Kidney glomerular epithelial cell (primary cell): ENCODE measurements around the gene RBM41.
"Not testable (repeated sequence)": the region's sequence is repeated elsewhere in the genome, so short reads cannot be mapped to it uniquely, and the experiment has no call there.

ENCODE experiments used
- DNase-seq: peaks from one replicate; lab custom pipeline; 2025; lab: John Stamatoyannopoulos, UW

The RBM41 gene

DNA sequence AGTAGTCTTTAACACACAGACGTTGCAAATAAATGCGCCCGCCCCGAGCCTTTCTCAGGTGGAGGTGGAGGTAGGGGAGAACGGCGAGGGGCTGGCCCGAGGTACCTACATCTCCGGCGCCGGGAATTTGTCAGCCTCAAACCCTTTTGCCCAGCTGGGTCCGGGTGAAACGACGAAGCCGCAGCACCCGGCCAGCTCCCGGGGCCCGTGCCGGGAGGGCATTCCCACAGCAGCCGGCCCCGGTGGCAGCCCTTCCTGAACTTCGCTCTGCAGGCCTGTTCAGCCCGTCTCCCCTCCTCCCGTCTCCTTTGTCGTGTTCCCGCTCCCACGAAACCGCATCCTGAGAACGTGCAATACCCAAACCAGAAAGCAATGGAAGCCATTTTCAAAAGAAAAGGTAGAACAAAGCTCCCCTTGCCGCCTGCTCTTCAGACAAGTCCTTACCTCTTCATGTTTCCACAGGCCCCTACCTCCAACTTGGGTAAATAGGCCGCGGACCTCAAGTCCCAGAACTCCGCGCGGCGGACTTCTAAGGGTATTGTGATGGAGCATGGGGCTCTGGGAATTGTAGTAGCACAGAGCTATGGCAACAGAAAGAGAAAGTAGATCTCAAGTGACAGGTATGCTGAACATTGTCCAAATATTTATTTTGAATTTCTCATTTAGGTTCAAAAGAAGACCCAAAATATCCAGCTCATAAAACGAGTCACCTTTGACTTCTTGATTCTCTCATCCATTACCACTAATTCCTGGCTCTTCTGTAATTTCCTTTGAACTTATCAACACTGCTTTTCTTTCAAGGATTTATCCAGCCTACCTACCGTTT lies at the start of gene RBM41:
RBM41 (minus strand) TSS at position 501 of the 826 bp plus-strand sequence; CDS start at position 452, 49 bp downstream.
- DNase-seq: peak; percentile 50

- DNase-seq: no peak
These were observed 49.6 kb upstream of the RBM41 start for GRCh38 chrX:107168257-107168656.

- DNase-seq: no peak
These were observed 48.7 kb upstream of the RBM41 start for GRCh38 chrX:107167163-107167921.

DNA sequence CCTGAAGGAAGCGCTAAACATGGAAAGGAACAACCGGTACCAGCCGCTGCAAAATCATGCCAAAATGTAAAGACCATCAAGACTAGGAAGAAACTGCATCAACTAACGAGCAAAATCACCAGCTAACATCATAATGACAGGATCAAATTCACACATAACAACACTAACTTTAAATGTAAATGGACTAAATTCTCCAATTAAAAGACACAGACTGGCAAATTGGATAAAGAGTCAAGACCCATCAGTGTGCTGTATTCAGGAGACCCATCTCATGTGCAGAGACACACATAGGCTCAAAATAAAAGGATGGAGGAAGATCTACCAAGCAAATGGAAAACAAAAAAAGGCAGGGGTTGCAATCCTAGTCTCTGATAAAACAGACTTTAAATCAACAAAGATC lies 39.0 kb upstream of the RBM41 start:
- DNase-seq: not testable (repeated sequence)

- DNase-seq: not testable (repeated sequence)
These were observed 37.2 kb upstream of the RBM41 start for GRCh38 chrX:107155621-107156430.

GRCh38 chrX:107154787-107155620 lies 36.4 kb upstream of the RBM41 start:
- no peak for DNase-seq

- no peak for DNase-seq
These were observed 34.4 kb upstream of the RBM41 start for GRCh38 chrX:107153005-107153404.

DNA sequence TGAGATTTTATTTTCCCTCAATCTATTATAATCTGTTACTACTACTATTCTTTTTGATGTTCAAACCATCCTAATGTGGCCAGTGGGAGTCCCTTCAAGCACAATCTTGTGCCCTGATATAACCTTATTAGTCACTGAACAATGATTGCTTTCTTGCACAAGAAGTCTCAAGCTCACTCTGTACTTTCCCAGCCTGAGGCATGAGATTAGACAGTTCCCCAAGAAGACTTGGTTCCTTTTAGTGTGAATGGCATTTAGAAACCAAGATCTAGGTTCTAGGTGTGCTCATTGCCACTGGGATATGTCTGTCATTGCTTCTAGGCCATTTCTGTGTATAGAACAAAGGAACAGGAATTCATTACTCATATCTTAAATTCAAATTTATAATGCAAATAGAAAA lies 28.0 kb upstream of the RBM41 start:
- no peak for DNase-seq

GRCh38 chrX:107135965-107136307 lies 17.3 kb upstream of the RBM41 start:
- DNase-seq: peak; percentile 13

DNA sequence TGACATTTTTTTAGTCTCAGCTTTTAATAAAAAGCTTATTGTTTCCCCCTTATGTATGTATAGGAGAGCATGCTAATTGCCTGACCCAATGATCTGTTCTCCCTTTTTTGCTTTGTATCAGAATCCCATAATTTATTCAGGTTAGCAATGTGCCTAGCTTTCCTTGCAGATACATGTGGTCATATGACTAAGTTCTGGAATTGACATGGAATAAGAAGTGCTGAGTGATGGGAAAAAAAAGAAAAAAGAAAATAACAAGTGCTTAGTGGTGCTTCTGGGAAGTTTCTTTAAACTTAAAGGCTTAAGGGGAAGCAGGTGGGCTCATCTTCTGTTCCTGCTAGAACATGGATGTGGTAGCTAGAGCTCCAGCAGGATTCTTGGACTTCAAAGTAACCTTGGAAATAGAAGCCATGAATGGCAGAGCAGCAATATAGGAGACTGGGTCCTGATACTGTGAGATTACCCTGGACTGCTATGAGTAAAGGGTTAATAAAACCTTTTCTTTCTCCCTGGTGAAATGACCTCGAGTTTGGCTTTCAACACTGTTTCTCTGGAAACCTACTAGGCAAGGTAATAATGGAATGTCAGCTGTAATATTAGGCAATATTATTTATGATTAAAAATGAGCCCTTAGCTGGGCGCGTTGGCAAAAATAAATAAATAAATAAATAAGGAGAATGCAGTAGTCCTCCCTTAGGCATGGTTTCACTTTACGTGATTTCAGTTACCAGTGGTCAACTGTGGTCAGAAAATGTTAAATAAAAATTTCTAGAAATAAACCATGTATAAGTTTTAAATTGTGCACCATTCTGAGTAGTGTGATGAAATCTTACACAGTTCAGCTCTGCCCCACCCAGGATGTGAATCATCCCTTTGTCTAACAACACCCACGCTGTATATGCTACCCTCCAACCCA lies 16.7 kb upstream of the RBM41 start:
- DNase-seq: no peak

DNA sequence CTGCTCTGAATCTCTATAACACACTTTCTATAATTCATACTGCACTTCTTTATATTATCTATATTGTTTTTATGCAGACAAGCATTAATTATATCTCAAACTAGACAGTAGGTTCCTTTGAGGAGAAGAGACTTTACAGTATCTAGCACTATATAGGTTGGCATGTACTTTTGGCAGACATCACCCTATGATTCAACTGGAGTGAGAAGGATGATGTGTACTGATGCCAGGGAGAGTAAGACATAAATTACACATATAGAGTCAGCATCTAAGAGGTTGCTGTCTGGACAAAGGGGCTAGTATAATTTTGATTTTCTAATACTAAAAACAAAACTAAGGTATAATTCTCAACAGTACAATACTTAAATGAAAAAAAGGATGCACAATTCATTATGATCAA lies 5.1 kb upstream of the RBM41 start:
- no peak for DNase-seq

DNA sequence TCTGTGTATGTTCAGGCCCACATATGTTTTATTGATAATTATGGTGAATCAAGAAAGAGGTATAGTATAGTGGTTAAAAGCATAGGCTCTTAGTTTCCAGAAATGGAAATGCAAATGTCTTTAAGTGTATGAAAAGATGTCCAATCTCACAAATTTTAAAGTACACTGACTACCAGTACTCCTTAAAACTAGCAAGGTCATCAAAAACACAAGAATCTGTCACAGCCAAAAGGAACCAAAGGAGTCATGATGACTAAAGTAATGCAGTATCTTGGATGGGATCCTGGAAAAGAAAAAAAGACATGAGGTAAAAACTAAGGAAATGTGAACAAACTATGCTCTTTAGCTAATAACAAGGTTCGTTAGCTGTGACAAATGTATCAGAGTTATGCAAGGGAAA lies 661 bp upstream of the RBM41 start:
- DNase-seq: no peak

DNA sequence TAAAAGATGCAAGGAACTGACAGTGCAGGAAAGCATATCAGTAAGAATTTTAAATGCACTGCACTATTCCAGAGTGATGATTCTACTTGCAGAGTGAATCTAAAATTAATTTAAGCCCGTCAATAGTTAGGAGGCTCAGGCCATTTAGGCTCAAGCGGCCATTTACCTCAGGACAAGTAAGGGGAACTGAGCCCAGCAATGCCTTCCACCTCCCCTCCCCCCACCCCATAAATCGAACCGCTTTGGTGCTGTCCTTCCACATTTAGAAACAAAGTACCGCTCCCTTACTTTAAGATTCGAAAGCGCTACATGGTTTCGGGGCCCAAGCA lies 665 bp downstream of the RBM41 start:
- DNase-seq: no peak

DNA sequence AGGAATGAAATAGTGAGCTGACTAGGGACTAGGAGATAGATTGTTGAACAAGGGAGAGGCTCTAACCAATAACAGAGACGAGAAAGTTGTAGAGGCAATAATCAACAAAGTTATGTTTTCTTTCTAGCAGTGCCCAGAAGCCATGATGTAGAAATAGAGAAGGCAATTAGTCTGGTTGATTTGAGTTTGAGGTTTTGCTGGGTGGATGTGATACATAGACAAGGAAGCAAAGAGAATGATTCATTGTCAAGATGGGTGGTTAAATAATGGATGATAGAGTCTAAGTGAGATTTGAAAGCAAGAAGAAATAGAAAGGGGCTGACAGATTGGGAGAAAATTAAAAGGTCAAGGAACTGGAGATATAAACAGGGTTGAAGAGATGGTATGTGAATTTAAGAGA lies 11.2 kb downstream of the RBM41 start:
- DNase-seq: no peak

GRCh38 chrX:107102980-107103379 lies 15.6 kb downstream of the RBM41 start:
- no peak for DNase-seq

- no peak for DNase-seq
These were observed 42.5 kb downstream of the RBM41 start for GRCh38 chrX:107076158-107076557.

GRCh38 chrX:107057731-107058130 lies 60.9 kb downstream of the RBM41 start:
- DNase-seq: not testable (repeated sequence)

- DNase-seq: no peak
These were observed 63.6 kb downstream of the RBM41 start for GRCh38 chrX:107054978-107055377.

GRCh38 chrX:107050195-107050709 lies 68.4 kb downstream of the RBM41 start:
- DNase-seq: no peak

GRCh38 chrX:107047622-107048021 lies 71.0 kb downstream of the RBM41 start:
- DNase-seq: no peak
